Measurements from ENCODE around the gene ZFAND6. TPM values are rescaled to one million over a fixed set of nuclear protein-coding genes. Genes with fewer than 3 reads are reported as not detected.
"Not testable (repeated sequence)": the region's sequence is repeated elsewhere in the genome, so short reads cannot be mapped to it uniquely, and the experiment has no call there.

ZFAND6 gene
- total RNA-seq, 2 donors from 2014 or later: 85.1 to 146 TPM

- no peaks in the 10 kb centered on the region for H3K27me3 ChIP-seq
- TF ChIP-seq CTCF (IDR thresholded peaks at IDR 0.05): no peak
- H3K4me3 ChIP-seq: no peak overlapping the region
- no peak overlapping the region for H3K27ac ChIP-seq
- DNase-seq (ENCODE audit: low spot score): no peak
- no peaks in the 10 kb centered on the region for H3K4me1 ChIP-seq
- no peaks in the 10 kb centered on the region for H3K9me3 ChIP-seq
- H3K36me3 ChIP-seq: no peaks in the 10 kb centered on the region
These were observed 16.9 kb upstream of the ZFAND6 start for GRCh38 chr15:80042568-80042967.

- not testable (repeated sequence) for H3K9me3 ChIP-seq; DNase-seq (ENCODE audit: low spot score); H3K36me3 ChIP-seq; H3K4me1 ChIP-seq; H3K4me3 ChIP-seq; H3K27me3 ChIP-seq; H3K27ac ChIP-seq
These were observed 14.3 kb upstream of the ZFAND6 start for GRCh38 chr15:80045219-80045618.

- no peak overlapping the region for H3K4me3 ChIP-seq
- no peak overlapping the region for H3K27ac ChIP-seq
- no peaks in the 10 kb centered on the region for H3K4me1 ChIP-seq
- DNase-seq (ENCODE audit: low spot score): no peak
- no peaks in the 10 kb centered on the region for H3K9me3 ChIP-seq
- no peaks in the 10 kb centered on the region for H3K27me3 ChIP-seq
- no peaks in the 10 kb centered on the region for H3K36me3 ChIP-seq
- TF ChIP-seq CTCF (IDR thresholded peaks at IDR 0.05): no peak
These were observed 10.4 kb upstream of the ZFAND6 start for GRCh38 chr15:80049046-80049445.

GRCh38 chr15:80052597-80053304 is 6.7 kb upstream of the ZFAND6 start:
- H3K27me3 ChIP-seq: no peaks in the 10 kb centered on the region
- H3K36me3 ChIP-seq: no peaks in the 10 kb centered on the region
- H3K4me3 ChIP-seq: no peak overlapping the region
- H3K27ac ChIP-seq: no peak overlapping the region
- no peak for DNase-seq (ENCODE audit: low spot score)
- H3K4me1 ChIP-seq: no peaks in the 10 kb centered on the region
- no peak for TF ChIP-seq CTCF (IDR thresholded peaks at IDR 0.05)
- no peaks in the 10 kb centered on the region for H3K9me3 ChIP-seq

GRCh38 chr15:80055933-80056332 is 3.5 kb upstream of the ZFAND6 start:
- no peak for DNase-seq (ENCODE audit: low spot score)
- Histone ChIP-seq H3K27me3 (no peaks in the 10 kb centered on the region), H3K4me1 (peaks cover 0 to 11% of the 10 kb centered on the region in 2 donors), H3K36me3 (no peaks in the 10 kb centered on the region), H3K27ac (no peak overlapping the region), H3K9me3 (no peaks in the 10 kb centered on the region), H3K4me3 (no peak overlapping the region)
- no peak for TF ChIP-seq CTCF (IDR thresholded peaks at IDR 0.05)

GRCh38 chr15:80058044-80058443 is 1.4 kb upstream of the ZFAND6 start:
- Histone ChIP-seq H3K27ac (no peak overlapping the region), H3K27me3 (no peaks in the 10 kb centered on the region), H3K36me3 (no peaks in the 10 kb centered on the region), H3K4me3 (no peak overlapping the region), H3K9me3 (no peaks in the 10 kb centered on the region), H3K4me1 (peaks cover 0 to 19% of the 10 kb centered on the region in 2 donors)
- DNase-seq (ENCODE audit: low spot score): no peak
- TF ChIP-seq CTCF (IDR thresholded peaks at IDR 0.05): no peak

Measured in right atrium auricular region (tissue), 2 donors.